ENCODE data around the gene RER1.

Gene RER1

DNA sequence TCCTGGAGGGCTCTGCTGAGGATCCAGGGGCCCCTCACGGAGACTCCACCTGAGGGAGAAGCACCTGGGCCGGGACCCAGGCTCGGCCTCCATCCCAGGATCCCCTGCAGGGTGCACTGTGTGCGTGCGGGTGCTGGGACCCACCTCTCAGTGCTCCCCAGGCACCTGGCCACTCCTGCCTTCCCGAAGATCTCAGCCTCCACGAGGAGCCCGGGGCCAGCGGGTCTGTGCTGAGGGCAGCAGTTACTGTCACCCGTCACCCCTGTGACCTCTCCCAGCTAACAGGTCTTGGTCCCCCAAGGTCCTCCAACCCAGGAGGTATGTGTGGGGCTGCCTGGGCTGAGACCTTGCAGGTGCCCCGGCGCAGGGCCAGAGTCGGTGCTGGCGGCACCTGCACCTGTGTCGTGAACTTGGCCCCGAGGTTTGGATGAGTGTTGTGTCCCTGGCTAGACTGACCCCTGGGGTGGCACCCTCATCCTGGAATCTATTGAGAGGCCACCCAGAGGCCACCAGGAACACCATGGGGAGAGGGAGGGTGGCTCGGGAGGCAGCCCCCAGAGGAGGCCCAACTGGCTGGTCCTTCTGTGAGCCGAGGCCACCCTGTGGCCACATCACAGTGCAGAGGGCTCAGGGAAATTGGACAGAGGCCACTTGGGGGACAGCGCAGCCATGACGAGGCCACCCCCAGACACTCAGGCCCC lies 17.9 kb upstream of the RER1 start:
- no peak overlapping the region for H3K9ac ChIP-seq (ENCODE audit: low read length)
- no peaks in the 10 kb centered on the region for H3K4me1 ChIP-seq (ENCODE audit: control insufficient read depth, insufficient read depth, low read length)
- H3K9me3 ChIP-seq (ENCODE audit: control insufficient read depth, low read length), result no peaks in the 10 kb centered on the region
- no peak overlapping the region for H3K4me3 ChIP-seq (ENCODE audit: low read length)
- no peaks in the 10 kb centered on the region for H3K36me3 ChIP-seq (ENCODE audit: control insufficient read depth, insufficient read depth, low read length, severe bottlenecking)
- peaks cover 8% of the 10 kb centered on the region for H3K27me3 ChIP-seq (replicated peaks; ENCODE audit: control insufficient read depth, insufficient read depth, low read length)
- no peak for DNase-seq (ENCODE audit: low read depth)

DNA sequence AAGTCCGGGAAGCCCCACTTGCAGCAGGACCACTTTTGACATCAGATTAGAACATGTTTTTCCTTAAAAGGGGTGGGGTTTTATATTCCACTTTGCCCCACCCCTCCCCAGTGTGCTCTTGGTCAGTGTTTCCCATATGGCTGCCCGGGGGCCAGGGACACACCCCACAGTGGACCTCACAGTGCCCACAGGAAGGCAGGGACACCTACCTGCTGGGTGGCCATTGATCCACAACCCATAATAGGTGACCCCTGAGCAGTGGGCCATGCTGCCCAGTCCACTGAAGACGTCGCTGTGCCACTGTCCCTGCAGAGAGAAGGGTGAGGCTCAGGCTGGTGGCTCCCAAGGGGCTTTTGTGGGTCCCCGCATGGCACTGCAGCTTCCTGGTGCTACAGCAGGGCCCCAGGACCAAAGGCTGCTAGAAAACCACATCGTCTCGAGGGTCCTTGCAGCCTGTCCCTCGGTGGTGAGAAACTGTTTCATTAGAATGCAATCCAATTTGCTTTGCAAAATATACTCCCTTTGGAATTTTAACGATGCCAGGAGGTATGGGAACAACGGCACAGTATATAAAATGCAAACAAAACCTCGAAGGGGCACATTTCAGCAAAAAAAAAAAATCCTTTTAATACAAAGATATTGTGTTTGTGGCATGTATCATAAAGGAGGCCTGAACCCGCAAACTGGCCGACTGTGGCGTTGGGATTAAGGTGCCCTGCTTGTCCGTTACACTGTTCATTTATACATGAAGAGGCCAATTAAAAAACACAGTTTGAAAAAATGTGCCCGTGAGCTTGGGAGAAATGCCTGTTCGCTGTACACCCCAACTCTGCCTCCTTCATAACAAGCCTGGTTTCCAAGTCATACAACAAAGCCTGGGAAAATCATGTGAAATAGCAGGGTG lies 17.1 kb upstream of the RER1 start:
- H3K4me1 ChIP-seq (ENCODE audit: control insufficient read depth, insufficient read depth, low read length), result no peaks in the 10 kb centered on the region
- no peaks in the 10 kb centered on the region for H3K9me3 ChIP-seq (ENCODE audit: control insufficient read depth, low read length)
- H3K36me3 ChIP-seq (ENCODE audit: control insufficient read depth, insufficient read depth, low read length, severe bottlenecking), result no peaks in the 10 kb centered on the region
- peaks cover 8% of the 10 kb centered on the region for H3K27me3 ChIP-seq (replicated peaks; ENCODE audit: control insufficient read depth, insufficient read depth, low read length)
- no peak overlapping the region for H3K4me3 ChIP-seq (ENCODE audit: low read length)
- no peak for DNase-seq (ENCODE audit: low read depth)
- no peak overlapping the region for H3K9ac ChIP-seq (ENCODE audit: low read length)

- H3K9ac ChIP-seq (ENCODE audit: low read length), result no peak overlapping the region
- no peak for DNase-seq (ENCODE audit: low read depth)
- peaks cover 8% of the 10 kb centered on the region for H3K27me3 ChIP-seq (replicated peaks; ENCODE audit: control insufficient read depth, insufficient read depth, low read length)
- H3K4me1 ChIP-seq (ENCODE audit: control insufficient read depth, insufficient read depth, low read length), result no peaks in the 10 kb centered on the region
- no peak overlapping the region for H3K4me3 ChIP-seq (ENCODE audit: low read length)
- no peaks in the 10 kb centered on the region for H3K36me3 ChIP-seq (ENCODE audit: control insufficient read depth, insufficient read depth, low read length, severe bottlenecking)
- H3K9me3 ChIP-seq (ENCODE audit: control insufficient read depth, low read length), result no peaks in the 10 kb centered on the region
These were observed 16.3 kb upstream of the RER1 start for GRCh38 chr1:2375246-2375922.

GRCh38 chr1:2375923-2376260 lies 15.7 kb upstream of the RER1 start:
- Histone ChIP-seq H3K9ac (ENCODE audit: low read length) (no peak overlapping the region), H3K4me1 (ENCODE audit: control insufficient read depth, insufficient read depth, low read length) (peaks cover 1% of the 10 kb centered on the region), H3K27me3 (replicated peaks; ENCODE audit: control insufficient read depth, insufficient read depth, low read length) (peaks cover 8% of the 10 kb centered on the region), H3K9me3 (ENCODE audit: control insufficient read depth, low read length) (no peaks in the 10 kb centered on the region), H3K4me3 (ENCODE audit: low read length) (no peak overlapping the region), H3K36me3 (ENCODE audit: control insufficient read depth, insufficient read depth, low read length, severe bottlenecking) (no peaks in the 10 kb centered on the region)
- DNase-seq (ENCODE audit: low read depth), result no peak

DNA sequence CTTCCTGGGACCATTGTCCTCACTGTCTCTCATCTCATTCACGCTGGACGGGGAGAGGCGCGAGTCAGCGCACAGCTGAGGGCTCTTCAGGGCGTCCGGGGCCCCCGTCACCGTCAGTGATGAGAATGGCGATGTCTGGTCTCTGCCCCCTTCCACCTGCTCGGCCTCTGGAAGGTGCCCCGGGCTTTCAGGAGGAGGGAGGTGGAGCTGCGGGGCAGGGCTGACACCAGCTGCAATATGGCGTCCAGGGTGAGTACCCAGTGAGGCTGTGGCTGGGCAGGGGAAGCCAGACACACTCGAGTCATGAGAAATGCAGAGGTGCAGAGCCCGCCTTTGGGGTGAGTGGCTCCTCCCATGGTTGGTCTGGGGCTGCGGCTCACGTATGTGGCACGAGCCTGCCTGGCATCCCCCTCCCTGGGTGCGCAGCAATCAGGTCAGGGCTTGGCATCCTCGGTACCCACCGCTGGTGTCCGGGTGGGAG lies 15.3 kb upstream of the RER1 start:
- peaks cover 5% of the 10 kb centered on the region for H3K4me1 ChIP-seq (ENCODE audit: control insufficient read depth, insufficient read depth, low read length)
- no peaks in the 10 kb centered on the region for H3K36me3 ChIP-seq (ENCODE audit: control insufficient read depth, insufficient read depth, low read length, severe bottlenecking)
- DNase-seq (ENCODE audit: low read depth), result no peak
- no peak overlapping the region for H3K9ac ChIP-seq (ENCODE audit: low read length)
- H3K9me3 ChIP-seq (ENCODE audit: control insufficient read depth, low read length), result no peaks in the 10 kb centered on the region
- H3K4me3 ChIP-seq (ENCODE audit: low read length), result no peak overlapping the region
- H3K27me3 ChIP-seq (replicated peaks; ENCODE audit: control insufficient read depth, insufficient read depth, low read length), result peaks cover 8% of the 10 kb centered on the region

GRCh38 chr1:2376931-2377672 lies 14.5 kb upstream of the RER1 start:
- Histone ChIP-seq H3K27me3 (replicated peaks; ENCODE audit: control insufficient read depth, insufficient read depth, low read length) (peaks cover 8% of the 10 kb centered on the region), H3K9ac (ENCODE audit: low read length) (no peak overlapping the region), H3K36me3 (ENCODE audit: control insufficient read depth, insufficient read depth, low read length, severe bottlenecking) (no peaks in the 10 kb centered on the region), H3K9me3 (ENCODE audit: control insufficient read depth, low read length) (no peaks in the 10 kb centered on the region), H3K4me1 (ENCODE audit: control insufficient read depth, insufficient read depth, low read length) (peaks cover 9% of the 10 kb centered on the region), H3K4me3 (ENCODE audit: low read length) (no peak overlapping the region)
- DNase-seq (ENCODE audit: low read depth), result no peak

GRCh38 chr1:2377751-2378440 lies 13.7 kb upstream of the RER1 start:
- Histone ChIP-seq H3K36me3 (ENCODE audit: control insufficient read depth, insufficient read depth, low read length, severe bottlenecking) (no peaks in the 10 kb centered on the region), H3K9ac (ENCODE audit: low read length) (no peak overlapping the region), H3K4me3 (ENCODE audit: low read length) (no peak overlapping the region), H3K9me3 (ENCODE audit: control insufficient read depth, low read length) (no peaks in the 10 kb centered on the region), H3K4me1 (ENCODE audit: control insufficient read depth, insufficient read depth, low read length) (peaks cover 9% of the 10 kb centered on the region), H3K27me3 (replicated peaks; ENCODE audit: control insufficient read depth, insufficient read depth, low read length) (peaks cover 8% of the 10 kb centered on the region)
- DNase-seq (ENCODE audit: low read depth), result no peak

DNA sequence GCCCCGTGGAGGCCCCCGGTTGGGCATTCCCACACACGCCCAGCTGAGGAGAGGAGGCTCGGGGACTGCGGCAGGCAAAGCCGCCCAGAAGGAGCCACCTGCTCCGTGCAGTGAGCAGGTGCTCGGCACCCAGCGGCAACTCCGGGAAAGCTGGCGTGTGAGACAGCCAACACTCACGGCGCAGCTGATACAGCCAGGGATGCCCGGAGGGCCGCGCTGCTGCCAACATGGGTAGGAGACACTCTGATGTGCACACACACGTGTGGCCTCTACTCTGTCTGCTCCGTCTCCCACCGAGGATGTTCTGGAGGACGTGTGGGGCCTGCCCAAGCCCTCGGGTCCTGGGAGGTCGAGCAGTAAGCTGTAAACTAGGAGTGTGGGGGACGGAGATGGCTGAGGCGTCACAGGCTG lies 13.2 kb upstream of the RER1 start:
- no peak overlapping the region for H3K9ac ChIP-seq (ENCODE audit: low read length)
- H3K4me1 ChIP-seq (ENCODE audit: control insufficient read depth, insufficient read depth, low read length), result peaks cover 9% of the 10 kb centered on the region
- H3K36me3 ChIP-seq (ENCODE audit: control insufficient read depth, insufficient read depth, low read length, severe bottlenecking), result no peaks in the 10 kb centered on the region
- no peaks in the 10 kb centered on the region for H3K9me3 ChIP-seq (ENCODE audit: control insufficient read depth, low read length)
- H3K4me3 ChIP-seq (ENCODE audit: low read length), result no peak overlapping the region
- H3K27me3 ChIP-seq (replicated peaks; ENCODE audit: control insufficient read depth, insufficient read depth, low read length), result peaks cover 8% of the 10 kb centered on the region
- no peak for DNase-seq (ENCODE audit: low read depth)

- Histone ChIP-seq H3K4me3 (ENCODE audit: low read length) (no peak overlapping the region), H3K9ac (ENCODE audit: low read length) (no peak overlapping the region), H3K36me3 (ENCODE audit: control insufficient read depth, insufficient read depth, low read length, severe bottlenecking) (no peaks in the 10 kb centered on the region), H3K4me1 (ENCODE audit: control insufficient read depth, insufficient read depth, low read length) (peaks cover 9% of the 10 kb centered on the region), H3K27me3 (replicated peaks; ENCODE audit: control insufficient read depth, insufficient read depth, low read length) (peaks cover 8% of the 10 kb centered on the region), H3K9me3 (ENCODE audit: control insufficient read depth, low read length) (no peaks in the 10 kb centered on the region)
- DNase-seq (ENCODE audit: low read depth), result no peak
These were observed 12.5 kb upstream of the RER1 start for GRCh38 chr1:2378956-2379732.
